HEK293T (cell line): ENCODE measurements around the gene HKDC1.

Experiments used
- BHLHE40 ChIP-seq: fragments of 450-650 bp; IDR thresholded peaks from 2 replicates; pipeline ENCODE4 v1.6.1; 2016; ENCODE audit warnings: mild to moderate bottlenecking, moderate library complexity, borderline replicate concordance
- FOXA1 ChIP-seq: fragments of 450-650 bp; IDR thresholded peaks from 2 replicates; pipeline ENCODE4 v1.6.1; 2016; ENCODE audit warnings: mild to moderate bottlenecking
- TARDBP ChIP-seq: fragments of 450-650 bp; IDR thresholded peaks from 2 replicates; pipeline ENCODE4 v1.6.1; 2016

- no peak for TF ChIP-seq TARDBP
- TF ChIP-seq FOXA1, result no peak
- no peak for TF ChIP-seq BHLHE40
Measured at GRCh38 chr10:69307434-69307833, 87.3 kb downstream of the HKDC1 start.
